GM21528 (cell line): Measurements from ENCODE around the gene ZNF581.

Source experiments
- ATAC-seq: cut with Tn5 transposase; IDR thresholded peaks from one replicate; pipeline ENCODE4 v1.9.1; 2021; ENCODE audit warnings: mild to moderate bottlenecking, moderate library complexity; ENCODE audit not compliant: unreplicated experiment, low FRiP score

The ZNF581 gene

DNA sequence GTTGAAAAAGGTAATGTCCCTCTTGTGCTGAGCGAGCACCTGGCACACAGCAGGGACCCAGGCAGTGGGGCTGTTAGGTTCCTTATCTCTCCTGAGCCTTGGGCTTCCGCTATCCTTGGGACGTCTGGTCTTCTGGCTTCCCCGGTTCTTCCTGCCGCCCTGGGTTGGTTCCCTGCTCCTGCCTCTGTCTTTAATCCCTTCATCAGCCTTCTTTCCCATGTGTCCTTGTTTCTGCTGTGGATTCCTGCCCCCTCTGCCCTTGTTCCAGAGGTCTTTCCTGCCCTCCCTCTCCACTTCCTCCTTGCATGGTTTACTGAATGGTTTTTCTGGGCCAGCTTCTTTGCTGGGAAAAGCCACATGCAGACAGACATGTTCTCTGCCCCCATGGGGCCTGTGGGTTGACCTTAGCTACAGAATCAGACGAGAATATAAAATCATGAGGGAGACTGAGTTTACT is 34.2 kb downstream of the ZNF581 start:
- no peak for ATAC-seq

DNA sequence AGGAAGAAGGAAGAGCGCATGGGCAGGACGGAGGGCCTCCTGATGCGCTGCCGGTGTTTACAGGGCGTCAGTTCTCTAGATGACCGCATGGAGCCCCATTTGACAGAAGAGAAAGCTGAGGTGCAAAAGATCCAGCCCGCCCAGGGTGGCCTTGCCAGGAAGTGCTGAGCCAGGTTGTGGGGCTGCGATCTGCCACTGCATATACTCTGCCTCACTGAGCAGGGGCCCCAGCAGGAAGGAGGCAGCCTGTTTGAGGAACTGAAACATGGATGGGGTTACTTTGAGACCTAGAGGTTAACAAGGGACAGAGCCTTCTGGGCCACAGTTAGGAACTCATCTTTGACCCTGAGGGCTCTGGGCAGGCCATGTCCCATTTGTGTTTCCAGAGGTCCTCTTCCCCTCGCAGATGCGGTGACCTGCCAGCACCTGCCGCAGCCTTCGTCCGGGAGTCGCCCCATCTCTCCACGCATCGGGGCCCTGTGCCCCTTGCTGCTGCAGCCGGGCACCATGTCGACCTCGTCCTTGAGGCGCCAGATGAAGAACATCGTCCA is 34.7 kb downstream of the ZNF581 start:
- peak; percentile 65 for ATAC-seq

DNA sequence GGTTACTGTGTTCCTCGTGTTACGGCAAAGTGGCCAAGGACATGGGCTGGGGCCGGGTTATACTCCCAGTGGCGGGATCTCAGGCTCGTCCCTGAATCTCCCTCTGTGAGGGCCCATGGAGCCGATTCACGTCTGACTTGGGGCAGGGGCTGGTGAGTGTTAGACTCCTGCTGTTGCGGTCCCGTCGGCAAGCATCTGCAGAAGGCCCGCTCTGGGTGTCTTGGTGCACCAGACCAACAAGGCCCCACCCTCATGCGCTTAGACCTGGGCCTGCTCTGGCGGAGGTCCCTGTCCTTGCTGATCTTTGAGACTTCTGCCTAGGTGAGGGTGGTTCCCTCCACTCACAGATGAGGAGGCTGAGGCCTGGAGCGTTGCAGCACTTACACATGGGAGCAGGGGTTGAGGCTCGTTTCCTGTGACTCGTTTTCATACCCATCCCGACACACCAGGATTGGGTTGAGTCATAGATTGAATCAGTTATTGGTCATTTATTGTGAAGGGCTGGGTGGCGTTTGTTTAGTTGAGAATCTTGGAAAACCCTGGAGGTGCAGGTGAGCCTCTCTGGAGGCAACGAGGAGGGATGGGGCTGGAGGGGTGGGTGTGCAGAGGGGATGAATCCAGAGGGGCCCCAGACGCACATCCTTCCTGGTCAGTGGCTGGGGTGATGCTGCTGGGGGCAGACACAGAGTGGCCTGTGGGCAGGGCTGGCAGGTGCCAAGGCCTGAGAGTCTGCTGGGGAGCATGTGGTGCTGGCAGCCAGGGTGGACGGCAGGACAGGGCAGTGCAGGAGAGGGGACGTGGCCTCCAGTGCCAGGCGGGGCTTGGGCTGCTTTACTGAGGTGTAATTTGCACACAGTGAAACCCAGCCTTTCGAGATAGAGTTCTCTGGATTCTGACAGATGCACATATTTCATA is 36.2 kb downstream of the ZNF581 start:
- no peak for ATAC-seq

DNA sequence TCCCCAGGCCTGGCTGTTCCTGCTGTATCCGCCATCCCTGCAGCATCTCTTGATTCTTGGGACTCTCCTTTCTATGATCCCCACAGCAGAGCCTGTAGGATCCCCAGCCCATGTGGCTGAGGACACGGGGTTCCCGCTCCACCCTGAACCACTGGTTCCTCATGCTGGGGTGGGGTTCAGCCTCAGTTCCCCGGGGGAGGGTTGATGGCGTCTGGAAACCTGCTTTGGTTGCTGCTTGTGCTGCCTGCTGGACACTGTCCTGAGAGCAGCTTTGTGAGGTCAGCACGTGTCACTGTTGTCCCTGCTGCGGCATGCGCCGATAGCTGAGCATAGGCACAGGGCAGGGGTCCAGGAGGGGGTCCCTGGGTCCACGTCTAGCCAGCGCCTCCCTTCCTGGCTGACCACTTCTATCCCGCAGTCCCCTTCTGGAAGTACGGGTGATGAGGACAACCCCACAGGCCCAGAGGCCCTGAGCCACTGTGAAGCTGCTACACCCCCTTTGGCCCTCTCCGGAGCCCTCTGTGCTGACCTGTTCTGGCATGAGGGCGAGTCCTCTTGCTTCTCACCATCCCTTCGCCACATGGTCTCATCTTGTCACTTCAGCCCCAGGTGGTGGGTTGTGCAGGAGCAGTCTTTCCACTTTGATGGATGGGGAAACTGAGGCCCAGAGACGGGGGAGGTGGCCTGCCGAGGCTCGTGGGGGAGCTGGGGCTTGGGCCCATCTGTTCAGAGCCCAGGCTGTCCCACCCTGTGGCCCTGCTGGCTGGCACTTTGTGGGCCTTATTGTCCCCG is 37.1 kb downstream of the ZNF581 start:
- ATAC-seq = no peak

DNA sequence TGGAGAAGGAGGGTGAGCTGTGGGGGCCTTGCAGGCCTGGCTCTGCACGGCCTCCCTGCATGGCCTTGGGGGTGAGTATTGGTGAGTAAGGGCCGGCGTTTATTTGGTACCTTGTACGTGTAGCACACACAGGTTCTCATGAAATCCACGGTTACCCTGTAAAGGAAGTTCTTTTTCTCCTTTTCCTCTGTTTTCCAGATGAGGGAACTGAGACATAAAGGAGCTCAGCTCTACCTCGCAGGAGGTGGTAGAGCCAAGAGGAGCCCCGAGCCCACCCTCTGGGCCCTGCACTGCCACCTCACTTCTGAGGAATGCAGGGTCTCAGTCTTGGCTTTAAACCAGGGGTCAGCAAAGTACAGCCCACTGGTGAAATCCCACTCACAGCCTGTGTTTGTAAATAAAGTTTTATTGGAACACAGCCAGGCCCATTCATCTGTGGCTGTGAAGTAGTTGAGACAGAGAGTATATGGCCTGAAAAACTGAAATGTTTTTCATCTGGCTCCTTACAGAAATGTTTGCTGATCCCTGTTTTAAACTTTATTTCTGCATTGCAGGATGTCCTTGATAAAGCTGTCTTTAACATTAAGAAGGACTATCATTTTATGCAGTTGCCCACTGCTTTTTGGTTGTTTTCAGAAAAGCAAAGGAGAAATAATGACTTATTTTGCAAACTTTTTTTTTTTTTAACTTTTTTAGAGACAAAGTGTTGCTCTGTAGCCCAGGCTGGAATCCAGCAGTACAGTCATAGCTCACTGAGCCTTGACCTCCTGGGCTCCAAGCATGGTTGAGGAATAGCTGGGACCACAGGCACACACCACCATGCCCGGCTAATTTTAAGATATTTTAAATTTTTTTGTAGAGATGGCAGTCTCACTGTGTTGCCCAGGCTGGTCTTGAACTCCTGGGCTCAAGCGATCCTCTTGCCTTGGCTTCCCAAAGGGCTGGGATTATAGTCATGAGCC is 38.0 kb downstream of the ZNF581 start:
- ATAC-seq = no peak

DNA sequence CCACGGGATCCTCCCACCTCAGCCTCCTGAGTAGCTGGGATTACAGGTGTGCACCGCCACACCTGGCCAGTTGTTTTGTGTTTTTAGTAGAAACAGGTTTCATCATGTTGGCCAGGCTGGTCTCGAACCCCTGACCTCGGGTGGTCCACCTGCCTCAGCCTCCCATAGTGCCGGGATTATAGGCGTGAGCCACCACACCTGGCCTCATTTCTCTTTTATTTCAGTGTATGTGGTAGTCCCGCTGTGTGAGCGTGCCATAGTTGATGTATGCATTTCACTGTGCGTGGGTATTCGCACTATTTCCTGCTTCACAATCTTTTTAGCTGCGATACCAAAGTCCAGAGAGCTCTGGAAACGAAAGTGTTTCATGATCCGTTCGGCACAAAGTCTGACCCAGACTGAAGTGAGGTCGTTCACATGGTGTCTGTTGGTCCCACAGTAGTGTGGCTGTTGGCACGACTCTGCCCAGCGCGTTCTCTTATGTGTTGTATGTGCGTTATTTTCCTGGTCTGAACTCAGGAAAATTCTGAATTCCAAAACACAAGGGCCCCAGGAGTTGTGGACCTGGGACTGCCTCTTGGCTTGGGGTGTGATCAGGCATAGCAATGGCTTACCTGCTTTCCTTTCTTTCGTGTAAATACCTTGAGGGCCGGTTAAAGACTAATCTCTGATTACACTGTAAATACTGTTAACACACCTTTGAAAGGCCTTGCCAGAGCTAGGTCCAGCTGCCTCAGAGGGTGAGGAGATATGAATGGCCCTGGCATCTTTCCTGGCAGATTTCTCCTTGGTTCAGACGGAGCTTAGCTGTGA is 40.2 kb downstream of the ZNF581 start:
- ATAC-seq = no peak

DNA sequence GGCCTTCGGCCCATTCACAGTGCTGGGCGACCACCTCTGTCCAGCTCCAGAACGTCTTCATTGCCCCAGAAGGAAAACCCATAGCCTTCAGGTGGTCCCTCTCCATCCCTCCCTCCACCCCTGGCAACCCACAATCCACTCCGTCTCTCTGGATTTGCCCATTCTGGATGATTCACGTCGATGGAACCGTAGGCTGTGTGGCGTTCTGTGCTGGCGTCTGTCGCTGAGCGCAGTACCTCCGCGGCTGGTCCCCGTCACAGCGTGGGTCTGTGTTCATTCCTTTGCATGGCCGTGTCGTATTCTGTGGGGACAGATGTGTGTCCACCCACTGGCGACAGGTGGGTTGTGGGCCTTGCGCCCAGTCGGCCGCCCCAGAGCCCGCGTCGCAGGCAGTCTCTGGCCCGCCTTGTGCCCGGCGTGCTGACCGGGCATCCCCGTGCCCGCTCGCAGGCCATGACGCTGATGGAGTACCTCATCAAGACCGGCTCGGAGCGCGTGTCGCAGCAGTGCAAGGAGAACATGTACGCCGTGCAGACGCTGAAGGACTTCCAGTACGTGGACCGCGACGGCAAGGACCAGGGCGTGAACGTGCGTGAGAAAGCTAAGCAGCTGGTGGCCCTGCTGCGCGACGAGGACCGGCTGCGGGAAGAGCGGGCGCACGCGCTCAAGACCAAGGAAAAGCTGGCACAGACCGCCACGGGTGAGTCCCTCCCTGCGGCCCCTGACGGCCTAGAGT is 41.7 kb downstream of the ZNF581 start:
- ATAC-seq = no peak

DNA sequence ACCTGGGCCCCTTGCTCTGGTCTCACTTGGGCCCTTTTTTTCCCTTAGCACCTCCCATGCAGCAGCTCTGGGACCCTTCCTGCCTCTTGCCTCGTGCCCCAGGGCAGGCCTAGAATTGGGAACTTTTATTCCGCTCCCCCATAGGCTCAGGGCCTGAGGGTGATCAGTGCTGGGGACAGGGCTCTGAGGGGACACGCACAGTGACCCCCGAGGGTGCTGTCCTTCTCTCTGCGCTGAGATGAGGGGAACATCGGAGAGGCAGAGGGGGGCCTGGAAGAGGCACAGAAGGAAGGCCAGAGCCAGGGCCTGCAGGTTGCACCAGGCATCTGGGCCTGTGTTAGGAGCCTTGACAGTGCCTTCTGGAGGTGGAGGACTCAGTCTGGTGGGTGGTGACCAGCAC is 42.3 kb downstream of the ZNF581 start:
- no peak for ATAC-seq

DNA sequence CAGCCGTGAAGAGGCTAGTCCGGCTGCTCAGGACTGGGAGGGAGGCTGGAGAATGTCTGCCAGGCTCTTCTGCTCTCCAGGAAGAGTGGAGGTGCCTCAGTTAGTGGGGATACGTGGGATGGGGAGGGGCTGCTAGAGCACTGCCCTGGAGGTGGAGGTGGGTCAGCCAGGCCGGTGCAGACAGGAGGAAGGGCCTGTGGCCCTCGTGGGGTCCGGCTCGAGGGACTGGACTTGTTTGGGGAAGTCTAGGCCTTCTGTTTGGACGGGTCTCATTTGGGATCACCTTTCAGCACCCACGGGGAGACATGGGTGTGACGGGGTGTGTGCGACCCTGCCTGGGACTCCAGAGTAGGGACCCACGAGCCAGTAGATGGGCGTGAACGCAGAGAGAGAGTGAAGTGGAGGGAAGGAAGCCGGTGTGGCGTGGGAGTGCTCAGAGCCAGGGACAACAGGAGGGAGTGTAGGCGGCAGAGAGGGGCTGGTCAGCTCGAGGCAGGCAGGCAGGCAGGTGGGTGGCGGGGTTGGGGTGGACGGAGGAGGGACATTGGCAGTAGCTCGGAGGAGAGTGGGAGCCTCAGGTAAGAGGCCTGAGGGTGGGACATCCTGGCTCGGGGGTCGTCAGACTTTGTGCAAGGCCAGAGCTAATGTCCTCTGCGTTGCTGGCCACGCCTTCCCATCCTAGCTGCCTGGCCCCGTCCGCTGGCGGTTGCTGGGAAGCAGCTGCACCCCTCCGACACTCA is 43.0 kb downstream of the ZNF581 start:
- ATAC-seq = no peak

DNA sequence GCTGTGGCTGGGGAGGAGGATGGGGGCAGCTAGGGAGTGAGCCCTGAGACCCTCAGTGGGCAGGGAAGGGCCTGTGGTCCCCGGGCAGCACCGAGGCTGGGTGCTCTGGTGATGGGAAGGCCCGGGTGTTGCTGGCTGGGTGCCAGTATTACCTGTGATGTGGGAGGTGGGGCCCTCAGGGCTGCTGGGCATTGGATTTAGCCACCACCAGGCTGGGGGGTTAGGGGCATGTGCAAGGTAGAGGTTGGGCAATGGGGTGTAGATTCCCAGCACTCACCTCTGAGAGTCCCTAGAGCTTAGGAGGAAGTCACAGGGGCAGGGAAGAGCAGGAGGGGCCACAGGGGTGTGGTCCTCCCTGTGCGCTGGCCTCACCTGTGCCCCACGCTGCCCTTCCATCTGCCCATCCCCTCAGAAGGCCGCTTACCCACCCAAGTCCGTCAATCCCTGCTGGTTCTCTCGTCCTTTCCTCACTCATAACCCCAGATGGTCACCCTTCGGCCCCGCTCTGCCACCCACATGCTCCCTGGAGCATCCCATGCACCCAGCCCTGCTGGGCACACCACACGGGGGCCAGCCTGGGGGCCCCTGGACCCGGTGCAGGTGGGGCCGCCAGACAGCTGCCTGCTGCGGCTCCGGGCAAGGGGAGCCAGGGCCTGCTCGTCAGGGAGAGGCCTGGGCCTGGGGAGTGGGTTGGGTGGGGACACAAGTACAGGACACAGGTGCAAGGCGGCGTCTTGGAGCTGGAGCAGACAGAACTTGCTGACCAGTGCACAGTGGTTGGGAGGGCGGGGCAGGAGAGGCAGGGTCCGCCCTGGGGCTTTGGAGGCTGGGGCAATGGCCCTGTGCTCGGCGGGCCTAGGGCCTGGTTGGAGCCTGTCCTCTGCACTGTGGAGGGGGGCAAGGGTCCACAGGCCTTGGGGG is 44.1 kb downstream of the ZNF581 start:
- no peak for ATAC-seq

DNA sequence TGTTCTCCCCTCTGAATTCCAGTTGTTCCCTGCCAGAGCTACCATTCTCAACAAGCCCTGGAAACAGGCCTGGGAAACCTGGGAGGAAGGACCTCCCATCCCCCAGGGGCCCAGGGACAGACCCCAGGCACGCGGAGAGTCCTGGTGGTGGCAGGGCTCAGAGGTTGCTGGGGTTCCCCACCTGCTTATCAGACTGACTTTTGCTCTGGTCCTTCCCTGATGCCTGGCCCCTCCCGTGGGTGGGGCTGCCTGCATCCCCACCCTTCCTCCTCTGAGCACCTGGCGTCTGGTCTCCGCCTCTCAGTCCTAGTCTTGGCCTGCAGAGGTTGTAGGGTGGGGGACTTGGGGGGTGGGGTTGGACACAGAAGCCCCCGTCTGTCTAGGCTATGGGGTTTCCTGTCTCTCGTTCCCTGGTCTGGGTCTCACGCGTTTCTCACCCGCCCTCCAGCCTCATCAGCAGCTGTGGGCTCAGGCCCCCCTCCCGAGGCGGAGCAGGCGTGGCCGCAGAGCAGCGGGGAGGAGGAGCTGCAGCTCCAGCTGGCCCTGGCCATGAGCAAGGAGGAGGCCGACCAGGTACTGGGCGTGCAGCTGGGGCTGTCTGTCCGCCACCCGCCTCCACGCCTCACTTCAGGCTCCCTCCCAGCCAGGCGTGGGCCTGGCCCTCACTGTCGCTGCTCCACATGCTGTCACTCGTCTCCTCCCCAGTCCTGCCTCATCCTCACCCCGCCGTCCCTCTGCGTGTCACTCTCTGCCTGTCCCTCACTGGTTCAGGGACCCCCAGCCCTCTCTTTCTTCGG is 45.2 kb downstream of the ZNF581 start:
- ATAC-seq = no peak

DNA sequence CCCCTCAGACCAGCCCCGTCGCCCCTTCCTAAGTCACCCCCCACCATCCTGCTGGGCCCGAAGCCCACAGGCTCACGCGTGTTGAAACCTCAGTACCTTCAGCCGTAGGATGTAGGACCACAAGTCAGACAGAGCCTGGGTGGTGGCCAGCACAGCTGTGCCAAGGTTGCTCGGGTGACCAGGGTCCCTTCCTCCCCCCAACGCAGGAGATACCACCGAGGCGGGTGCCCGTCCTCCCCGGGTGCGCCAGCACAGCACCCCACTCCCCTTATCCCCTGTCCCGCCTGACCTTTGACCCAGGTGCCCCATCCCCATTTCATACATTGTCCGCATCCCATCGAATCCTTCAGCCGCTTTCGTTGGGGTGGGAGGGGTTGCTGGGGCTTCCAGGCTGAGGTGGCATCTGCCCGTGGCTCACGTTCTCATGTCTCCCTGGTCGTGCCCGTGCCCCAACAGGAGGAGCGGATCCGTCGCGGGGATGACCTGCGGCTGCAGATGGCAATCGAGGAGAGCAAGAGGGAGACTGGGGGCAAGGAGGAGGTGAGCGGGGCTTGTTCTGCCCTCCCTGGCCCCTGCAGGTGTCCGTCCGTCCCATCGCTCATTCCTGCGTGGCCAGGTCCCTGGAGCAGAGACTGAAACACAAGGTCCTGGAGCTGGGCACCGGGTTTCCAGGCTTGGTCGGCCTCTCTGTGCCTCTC is 46.1 kb downstream of the ZNF581 start:
- ATAC-seq = no peak

DNA sequence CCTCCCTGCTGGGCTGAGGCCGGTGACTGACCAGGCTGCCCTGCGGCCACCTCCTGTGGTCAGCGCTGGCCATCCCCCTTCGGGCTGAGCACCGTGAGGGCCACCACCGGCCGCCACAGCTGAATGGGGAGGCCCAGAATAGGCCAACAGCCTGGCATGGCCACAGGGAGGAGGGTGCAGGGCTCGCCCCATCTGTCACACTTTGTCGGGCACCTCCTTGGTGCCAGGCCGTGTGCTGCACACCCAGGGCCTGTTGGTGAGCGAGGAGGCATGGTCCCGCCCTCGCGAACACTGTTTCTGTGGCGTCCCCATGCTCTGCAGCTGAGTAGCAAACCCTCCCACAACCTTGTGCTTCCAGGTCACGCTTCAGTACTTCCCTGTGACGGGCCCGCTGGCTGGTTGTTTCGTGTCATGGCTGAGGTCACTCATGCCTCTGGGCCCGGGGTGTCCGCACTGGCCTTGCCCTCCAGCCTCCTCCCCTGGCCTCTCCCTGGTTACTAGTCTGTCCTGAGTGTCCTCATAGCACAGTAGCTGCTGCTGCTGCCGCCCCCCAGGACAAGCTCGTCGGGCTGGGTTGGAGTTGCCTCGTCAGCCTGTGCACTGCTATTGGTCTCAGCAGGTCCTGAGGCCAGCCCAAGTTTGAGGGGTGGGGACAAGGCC is 46.8 kb downstream of the ZNF581 start:
- no peak for ATAC-seq

DNA sequence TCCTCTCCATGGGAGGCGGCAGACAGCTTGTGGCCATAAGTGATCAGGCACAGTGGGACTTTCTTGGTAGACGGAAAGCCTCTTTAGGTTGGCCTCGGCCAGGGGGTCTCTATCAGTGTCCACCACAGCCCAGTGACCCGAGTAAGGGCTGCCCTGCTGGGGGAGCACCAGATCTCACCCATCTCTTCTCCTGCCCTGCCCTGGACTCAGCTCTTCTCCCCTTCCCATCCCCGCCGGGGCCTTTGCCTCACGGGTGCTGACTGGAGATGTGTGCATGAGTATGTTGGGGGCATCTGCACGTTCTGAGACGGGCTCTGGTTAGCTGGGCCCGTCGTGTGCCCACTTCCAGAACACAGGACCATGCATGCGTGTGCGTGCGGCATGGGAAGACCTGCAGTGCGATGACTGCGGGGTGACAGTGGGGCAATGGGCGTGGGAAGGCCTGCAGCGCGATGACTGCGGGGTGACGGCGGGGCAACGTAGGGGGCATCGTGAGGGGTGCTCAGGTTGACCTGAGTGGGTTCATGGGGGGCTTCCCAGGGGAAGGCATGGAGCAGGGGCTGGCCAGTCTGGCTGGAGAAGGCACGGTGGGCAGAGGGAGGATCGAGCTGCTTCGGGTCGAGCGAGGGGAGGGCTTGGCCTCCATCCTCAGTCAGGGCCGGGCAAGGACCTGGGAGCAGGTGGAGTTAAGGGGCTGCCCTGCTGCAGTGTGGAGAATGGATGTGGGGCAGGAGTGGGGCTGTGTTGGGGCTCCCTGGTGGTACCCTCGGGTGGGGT is 47.5 kb downstream of the ZNF581 start:
- ATAC-seq = no peak
